ENCODE results near the gene AEBP1.

DNA sequence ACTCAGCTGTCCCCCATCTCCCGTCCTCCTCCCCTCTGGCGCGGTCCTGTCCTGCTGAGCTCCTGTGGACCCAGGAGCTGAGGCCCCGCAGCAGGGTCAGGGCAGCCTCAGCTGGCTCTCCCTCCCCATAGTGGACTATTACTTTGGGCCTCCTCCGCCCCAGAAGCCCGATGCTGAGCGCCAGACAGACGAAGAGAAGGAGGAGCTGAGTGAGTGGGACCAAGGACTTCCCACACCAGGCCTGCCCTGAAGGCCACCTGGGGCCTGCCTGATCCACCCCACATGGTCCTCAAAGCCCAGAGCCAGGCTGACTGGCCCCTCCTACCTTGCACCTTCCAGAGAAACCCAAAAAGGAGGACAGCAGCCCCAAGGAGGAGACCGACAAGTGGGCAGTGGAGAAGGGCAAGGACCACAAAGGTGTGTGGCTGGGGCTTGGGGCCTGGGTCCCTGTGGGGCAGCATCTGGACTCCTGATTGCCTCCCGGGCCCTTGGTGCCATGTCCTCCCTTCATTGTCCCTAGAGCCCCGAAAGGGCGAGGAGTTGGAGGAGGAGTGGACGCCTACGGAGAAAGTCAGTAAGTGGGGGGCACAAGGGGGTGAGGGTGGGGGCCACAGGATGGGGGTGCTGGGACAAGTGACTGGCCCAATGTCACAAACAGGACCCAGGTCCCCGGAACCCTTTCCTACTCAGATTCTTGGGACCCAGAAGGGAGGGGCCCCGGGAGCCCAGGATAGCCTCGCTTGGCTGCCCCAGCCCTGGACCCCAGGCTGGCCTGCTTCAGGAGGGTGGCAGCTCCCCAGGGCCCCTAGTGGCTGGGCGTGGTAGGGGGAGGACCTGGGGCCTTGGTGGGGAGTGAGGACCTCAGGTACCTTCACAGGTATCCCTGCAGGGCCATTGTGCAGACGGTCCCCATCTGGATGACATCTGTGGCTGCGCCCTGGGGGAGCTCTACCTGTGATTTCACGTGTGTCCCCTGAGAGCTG, 4.9 kb downstream of the AEBP1 start:
- TF ChIP-seq, protein P1, sequence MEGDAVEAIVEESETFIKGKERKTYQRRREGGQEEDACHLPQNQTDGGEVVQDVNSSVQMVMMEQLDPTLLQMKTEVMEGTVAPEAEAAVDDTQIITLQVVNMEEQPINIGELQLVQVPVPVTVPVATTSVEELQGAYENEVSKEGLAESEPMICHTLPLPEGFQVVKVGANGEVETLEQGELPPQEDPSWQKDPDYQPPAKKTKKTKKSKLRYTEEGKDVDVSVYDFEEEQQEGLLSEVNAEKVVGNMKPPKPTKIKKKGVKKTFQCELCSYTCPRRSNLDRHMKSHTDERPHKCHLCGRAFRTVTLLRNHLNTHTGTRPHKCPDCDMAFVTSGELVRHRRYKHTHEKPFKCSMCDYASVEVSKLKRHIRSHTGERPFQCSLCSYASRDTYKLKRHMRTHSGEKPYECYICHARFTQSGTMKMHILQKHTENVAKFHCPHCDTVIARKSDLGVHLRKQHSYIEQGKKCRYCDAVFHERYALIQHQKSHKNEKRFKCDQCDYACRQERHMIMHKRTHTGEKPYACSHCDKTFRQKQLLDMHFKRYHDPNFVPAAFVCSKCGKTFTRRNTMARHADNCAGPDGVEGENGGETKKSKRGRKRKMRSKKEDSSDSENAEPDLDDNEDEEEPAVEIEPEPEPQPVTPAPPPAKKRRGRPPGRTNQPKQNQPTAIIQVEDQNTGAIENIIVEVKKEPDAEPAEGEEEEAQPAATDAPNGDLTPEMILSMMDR (IDR thresholded peaks at IDR 0.05; ENCODE audit: insufficient read depth, low read length): no peak
- TF ChIP-seq POLR2AphosphoS5 (IDR thresholded peaks at IDR 0.05; ENCODE audit: low read depth) (no peak), GABPA (IDR thresholded peaks at IDR 0.05; ENCODE audit: low read depth) (no peak), SPI1 (IDR thresholded peaks at IDR 0.05; ENCODE audit: borderline replicate concordance, low read depth) (no peak)
- TF ChIP-seq, protein P2, sequence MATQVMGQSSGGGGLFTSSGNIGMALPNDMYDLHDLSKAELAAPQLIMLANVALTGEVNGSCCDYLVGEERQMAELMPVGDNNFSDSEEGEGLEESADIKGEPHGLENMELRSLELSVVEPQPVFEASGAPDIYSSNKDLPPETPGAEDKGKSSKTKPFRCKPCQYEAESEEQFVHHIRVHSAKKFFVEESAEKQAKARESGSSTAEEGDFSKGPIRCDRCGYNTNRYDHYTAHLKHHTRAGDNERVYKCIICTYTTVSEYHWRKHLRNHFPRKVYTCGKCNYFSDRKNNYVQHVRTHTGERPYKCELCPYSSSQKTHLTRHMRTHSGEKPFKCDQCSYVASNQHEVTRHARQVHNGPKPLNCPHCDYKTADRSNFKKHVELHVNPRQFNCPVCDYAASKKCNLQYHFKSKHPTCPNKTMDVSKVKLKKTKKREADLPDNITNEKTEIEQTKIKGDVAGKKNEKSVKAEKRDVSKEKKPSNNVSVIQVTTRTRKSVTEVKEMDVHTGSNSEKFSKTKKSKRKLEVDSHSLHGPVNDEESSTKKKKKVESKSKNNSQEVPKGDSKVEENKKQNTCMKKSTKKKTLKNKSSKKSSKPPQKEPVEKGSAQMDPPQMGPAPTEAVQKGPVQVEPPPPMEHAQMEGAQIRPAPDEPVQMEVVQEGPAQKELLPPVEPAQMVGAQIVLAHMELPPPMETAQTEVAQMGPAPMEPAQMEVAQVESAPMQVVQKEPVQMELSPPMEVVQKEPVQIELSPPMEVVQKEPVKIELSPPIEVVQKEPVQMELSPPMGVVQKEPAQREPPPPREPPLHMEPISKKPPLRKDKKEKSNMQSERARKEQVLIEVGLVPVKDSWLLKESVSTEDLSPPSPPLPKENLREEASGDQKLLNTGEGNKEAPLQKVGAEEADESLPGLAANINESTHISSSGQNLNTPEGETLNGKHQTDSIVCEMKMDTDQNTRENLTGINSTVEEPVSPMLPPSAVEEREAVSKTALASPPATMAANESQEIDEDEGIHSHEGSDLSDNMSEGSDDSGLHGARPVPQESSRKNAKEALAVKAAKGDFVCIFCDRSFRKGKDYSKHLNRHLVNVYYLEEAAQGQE (IDR thresholded peaks at IDR 0.05; ENCODE audit: insufficient replicate concordance, low read depth): no peak

All from HL-60 (cell line).